Fibroblast of lung (primary cell): ENCODE results near the gene TAF10.

Experiments used
- EZH2 ChIP-seq: IDR thresholded peaks from 2 replicates; pipeline ENCODE4 v1.5.1; 2012; ENCODE audit warnings: low read length, control low read depth, mild to moderate bottlenecking; ENCODE audit errors: missing control alignments
- TF ChIP-seq, protein P1 (sequence below), 2 donors: IDR thresholded peaks in 1 of 2; conservative IDR thresholded peaks in 1 of 2; 1 replicate in 1 of 2; 2 replicates in 1 of 2; pipeline ENCODE4 v1.5.1; 2011 to 2012; ENCODE audit warnings: low read length in 2 of 2, control low read depth in 1 of 2, inconsistent platforms in 1 of 2, low read depth in 1 of 2, mild to moderate bottlenecking in 1 of 2

DNA sequence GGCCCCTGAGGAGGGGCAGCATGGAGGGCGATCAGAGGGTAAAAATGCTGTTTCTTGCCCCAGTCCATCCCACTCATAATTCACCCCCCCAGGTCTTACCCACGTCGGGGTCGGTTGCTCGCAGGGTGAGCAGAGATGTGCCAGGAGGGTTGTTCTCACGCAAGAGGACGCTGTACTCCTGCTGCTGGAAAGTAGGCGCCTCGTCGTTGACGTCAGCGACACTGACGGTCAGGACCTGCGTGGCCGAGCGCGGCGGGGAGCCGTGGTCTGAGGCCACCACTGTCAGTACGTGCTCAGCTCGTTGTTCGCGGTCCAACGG lies 17.5 kb upstream of the TAF10 start:
- TF ChIP-seq, protein P1, sequence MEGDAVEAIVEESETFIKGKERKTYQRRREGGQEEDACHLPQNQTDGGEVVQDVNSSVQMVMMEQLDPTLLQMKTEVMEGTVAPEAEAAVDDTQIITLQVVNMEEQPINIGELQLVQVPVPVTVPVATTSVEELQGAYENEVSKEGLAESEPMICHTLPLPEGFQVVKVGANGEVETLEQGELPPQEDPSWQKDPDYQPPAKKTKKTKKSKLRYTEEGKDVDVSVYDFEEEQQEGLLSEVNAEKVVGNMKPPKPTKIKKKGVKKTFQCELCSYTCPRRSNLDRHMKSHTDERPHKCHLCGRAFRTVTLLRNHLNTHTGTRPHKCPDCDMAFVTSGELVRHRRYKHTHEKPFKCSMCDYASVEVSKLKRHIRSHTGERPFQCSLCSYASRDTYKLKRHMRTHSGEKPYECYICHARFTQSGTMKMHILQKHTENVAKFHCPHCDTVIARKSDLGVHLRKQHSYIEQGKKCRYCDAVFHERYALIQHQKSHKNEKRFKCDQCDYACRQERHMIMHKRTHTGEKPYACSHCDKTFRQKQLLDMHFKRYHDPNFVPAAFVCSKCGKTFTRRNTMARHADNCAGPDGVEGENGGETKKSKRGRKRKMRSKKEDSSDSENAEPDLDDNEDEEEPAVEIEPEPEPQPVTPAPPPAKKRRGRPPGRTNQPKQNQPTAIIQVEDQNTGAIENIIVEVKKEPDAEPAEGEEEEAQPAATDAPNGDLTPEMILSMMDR (conservative IDR thresholded peaks at IDR 0.05 in 1 of 2, IDR thresholded peaks at IDR 0.05 in 1 of 2; ENCODE audit: low read depth in 1 of 2, low read length in 2 of 2) = no peak
- no peak for TF ChIP-seq EZH2
